ENCODE results near the gene SLC5A7.

The SLC5A7 gene

GRCh38 chr2:107986278-107987217 is at the start of gene SLC5A7:
Gene SLC5A7 (plus strand): TSS chr2:107986524. CDS start chr2:107988156, 1,632 bp downstream.
- no peak for DNase-seq (ENCODE audit: low read depth in 2 of 2)

GRCh38 chr2:107961395-107961794 is 24.9 kb upstream of the SLC5A7 start:
- no peak for DNase-seq (ENCODE audit: low read depth in 2 of 2)

- no peak for DNase-seq (ENCODE audit: low read depth in 2 of 2)
Measured at GRCh38 chr2:107964185-107964584, 22.1 kb upstream of the SLC5A7 start.

GRCh38 chr2:107984707-107985106 is 1.6 kb upstream of the SLC5A7 start:
- no peak for DNase-seq (ENCODE audit: low read depth in 2 of 2)

- no peak for DNase-seq (ENCODE audit: low read depth in 2 of 2)
Measured at GRCh38 chr2:107988108-107988507, 1.8 kb downstream of the SLC5A7 start.

- DNase-seq (ENCODE audit: low read depth in 2 of 2): no peak
Measured at GRCh38 chr2:107989445-107989844, 3.1 kb downstream of the SLC5A7 start.

GRCh38 chr2:107990718-107991117 is 4.4 kb downstream of the SLC5A7 start:
- DNase-seq (ENCODE audit: low read depth in 2 of 2): no peak

GRCh38 chr2:107992069-107992468 is 5.7 kb downstream of the SLC5A7 start:
- no peak for DNase-seq (ENCODE audit: low read depth in 2 of 2)

- no peak for DNase-seq (ENCODE audit: low read depth in 2 of 2)
Measured at GRCh38 chr2:107999158-107999557, 12.8 kb downstream of the SLC5A7 start.

- no peak for DNase-seq (ENCODE audit: low read depth in 2 of 2)
Measured at GRCh38 chr2:108010912-108011591, 24.7 kb downstream of the SLC5A7 start.

GRCh38 chr2:108013305-108013704 is 27.0 kb downstream of the SLC5A7 start:
- no peak for DNase-seq (ENCODE audit: low read depth in 2 of 2)

GRCh38 chr2:108022628-108023027 is 36.3 kb downstream of the SLC5A7 start:
- DNase-seq (ENCODE audit: low read depth in 2 of 2): no peak

- DNase-seq (ENCODE audit: low read depth in 2 of 2): no peak
Measured at GRCh38 chr2:108023776-108024175, 37.5 kb downstream of the SLC5A7 start.

GRCh38 chr2:108026092-108026794 is 39.9 kb downstream of the SLC5A7 start:
- DNase-seq (ENCODE audit: low read depth in 2 of 2): no peak

- DNase-seq (ENCODE audit: low read depth in 2 of 2): no peak
Measured at GRCh38 chr2:108029496-108029895, 43.2 kb downstream of the SLC5A7 start.

GRCh38 chr2:108029912-108030311 is 43.6 kb downstream of the SLC5A7 start:
- no peak for DNase-seq (ENCODE audit: low read depth in 2 of 2)

- no peak for DNase-seq (ENCODE audit: low read depth in 2 of 2)
Measured at GRCh38 chr2:108031471-108031941, 45.2 kb downstream of the SLC5A7 start.

- DNase-seq (ENCODE audit: low read depth in 2 of 2): no peak
Measured at GRCh38 chr2:108034843-108035242, 48.5 kb downstream of the SLC5A7 start.

- no peak for DNase-seq (ENCODE audit: low read depth in 2 of 2)
Measured at GRCh38 chr2:108048752-108049151, 62.4 kb downstream of the SLC5A7 start.

GRCh38 chr2:108058576-108059137 is 72.3 kb downstream of the SLC5A7 start:
- no peak for DNase-seq (ENCODE audit: low read depth in 2 of 2)

- DNase-seq (ENCODE audit: low read depth in 2 of 2): no peak
Measured at GRCh38 chr2:108061439-108062042, 75.2 kb downstream of the SLC5A7 start.
